KOPT-K1 (cell line): Measurements from ENCODE around the gene WNT7B.

Experiments used
- H3K27ac ChIP-seq: fragments of 200-600 bp; sonication (generic); 2 replicates; pipeline ENCODE4 v1.5.1; 2016; ENCODE audit warnings: antibody characterized with exemption, mild to moderate bottlenecking, low read depth, low read length; ENCODE audit not compliant: poor library complexity, severe bottlenecking
- H3K36me3 ChIP-seq: fragments of 200-600 bp; sonication (generic); 2 replicates; pipeline ENCODE4 v1.5.1; 2017; ENCODE audit warnings: antibody characterized with exemption, mild to moderate bottlenecking, low read length, moderate library complexity; ENCODE audit not compliant: insufficient read depth
- H3K9me3 ChIP-seq: fragments of 200-600 bp; sonication (generic); 2 replicates; pipeline ENCODE4 v1.5.1; 2017; ENCODE audit warnings: antibody characterized with exemption, low read length, mild to moderate bottlenecking; ENCODE audit not compliant: insufficient read depth, poor library complexity, severe bottlenecking

WNT7B gene

GRCh38 chr22:45993143-45993692 is 16.3 kb upstream of the WNT7B start:
- H3K9me3 ChIP-seq: peaks cover 3% of the 10 kb centered on the region
- H3K36me3 ChIP-seq: no peaks in the 10 kb centered on the region
- no peak overlapping the region for H3K27ac ChIP-seq

GRCh38 chr22:45992737-45993136 is 15.8 kb upstream of the WNT7B start:
- Histone ChIP-seq H3K27ac (no peak overlapping the region), H3K9me3 (peaks cover 8% of the 10 kb centered on the region), H3K36me3 (no peaks in the 10 kb centered on the region)

- Histone ChIP-seq H3K27ac (no peak overlapping the region), H3K36me3 (no peaks in the 10 kb centered on the region), H3K9me3 (peaks cover 21% of the 10 kb centered on the region)
These were observed 14.1 kb upstream of the WNT7B start for GRCh38 chr22:45991098-45991497.

- H3K36me3 ChIP-seq: no peaks in the 10 kb centered on the region
- no peak overlapping the region for H3K27ac ChIP-seq
- peaks cover 28% of the 10 kb centered on the region for H3K9me3 ChIP-seq
These were observed 10.3 kb upstream of the WNT7B start for GRCh38 chr22:45987136-45987861.

GRCh38 chr22:45984316-45984916 is 7.5 kb upstream of the WNT7B start:
- peaks cover 28% of the 10 kb centered on the region for H3K9me3 ChIP-seq
- no peaks in the 10 kb centered on the region for H3K36me3 ChIP-seq
- no peak overlapping the region for H3K27ac ChIP-seq

GRCh38 chr22:45983797-45984196 is 6.8 kb upstream of the WNT7B start:
- H3K27ac ChIP-seq: no peak overlapping the region
- H3K36me3 ChIP-seq: no peaks in the 10 kb centered on the region
- peaks cover 28% of the 10 kb centered on the region for H3K9me3 ChIP-seq

- H3K27ac ChIP-seq: no peak overlapping the region
- H3K9me3 ChIP-seq: peaks cover 7% of the 10 kb centered on the region
These were observed 3.8 kb upstream of the WNT7B start for GRCh38 chr22:45980761-45981160.

GRCh38 chr22:45980268-45980570 is 3.3 kb upstream of the WNT7B start:
- Histone ChIP-seq H3K36me3 (no peaks in the 10 kb centered on the region), H3K9me3 (peaks cover 4% of the 10 kb centered on the region), H3K27ac (no peak overlapping the region)

More at GRCh38 chr22:45980761-45981160, 3.8 kb upstream of the WNT7B start:
- no peaks in the 10 kb centered on the region for H3K36me3 ChIP-seq

- no peaks in the 10 kb centered on the region for H3K36me3 ChIP-seq
- no peaks in the 10 kb centered on the region for H3K9me3 ChIP-seq
- H3K27ac ChIP-seq: no peak overlapping the region
These were observed 1.3 kb upstream of the WNT7B start for GRCh38 chr22:45978275-45978713.

GRCh38 chr22:45977551-45978274 is 751 bp upstream of the WNT7B start:
- no peaks in the 10 kb centered on the region for H3K9me3 ChIP-seq
- no peaks in the 10 kb centered on the region for H3K36me3 ChIP-seq
- H3K27ac ChIP-seq: no peak overlapping the region

- Histone ChIP-seq H3K27ac (no peak overlapping the region), H3K36me3 (no peaks in the 10 kb centered on the region), H3K9me3 (no peaks in the 10 kb centered on the region)
These were observed 534 bp downstream of the WNT7B start for GRCh38 chr22:45976254-45977002.

- Histone ChIP-seq H3K27ac (no peak overlapping the region), H3K9me3 (no peaks in the 10 kb centered on the region), H3K36me3 (no peaks in the 10 kb centered on the region)
These were observed 1.5 kb downstream of the WNT7B start for GRCh38 chr22:45975164-45976161.

- H3K27ac ChIP-seq: no peak overlapping the region
- H3K9me3 ChIP-seq: no peaks in the 10 kb centered on the region
- H3K36me3 ChIP-seq: no peaks in the 10 kb centered on the region
These were observed 2.5 kb downstream of the WNT7B start for GRCh38 chr22:45974498-45974897.

GRCh38 chr22:45972889-45973253 is 4.1 kb downstream of the WNT7B start:
- H3K9me3 ChIP-seq: no peaks in the 10 kb centered on the region
- H3K36me3 ChIP-seq: no peaks in the 10 kb centered on the region
- H3K27ac ChIP-seq: no peak overlapping the region
